OCI-LY7 (cell line): ENCODE measurements around the gene VPS13D. TPM values are rescaled to one million over a fixed set of nuclear protein-coding genes. Genes with fewer than 3 reads are reported as not detected.

Experiments
- BruUV-seq: library from RNA; stranded (reverse); fragments of 400-500 nt; replicated peaks from 2 replicates; lab custom pipeline; 2021; lab: Mats Ljungman, UMichigan
- CTCF ChIA-PET: fragments of 300-600 bp; sonication (Branson Sonifier 250); formaldehyde crosslinking; loops from one replicate; lab custom pipeline; 2022; ENCODE audit warnings: antibody characterized with exemption; ENCODE audit not compliant: unreplicated experiment; lab: Charles Lee
- POLR2A ChIA-PET: fragments of 300-600 bp; sonication (Branson Sonifier 250); formaldehyde crosslinking; loops from one replicate; lab custom pipeline; 2022; ENCODE audit warnings: antibody characterized with exemption; lab: Charles Lee
- DNase-seq: peaks from one replicate; pipeline ENCODE4 v3.0.0-alpha.2; 2015; ENCODE audit warnings: low spot score
- H2AFZ ChIP-seq: fragments of 200-600 bp; sonication (generic), shearing (Covaris generic); 2 replicates; pipeline ENCODE4 v1.6.1; 2014; ENCODE audit warnings: mild to moderate bottlenecking, antibody characterized with exemption, low read length, moderate library complexity
- H3K27ac ChIP-seq: fragments of 200-600 bp; sonication (generic); 2 replicates; pipeline ENCODE4 v1.5.1; 2014; ENCODE audit warnings: mixed run types, low read depth, mild to moderate bottlenecking, moderate library complexity, low read length, inconsistent platforms; ENCODE audit not compliant: poor library complexity, severe bottlenecking
- H3K36me3 ChIP-seq: fragments of 200-600 bp; sonication (generic); 2 replicates; pipeline ENCODE4 v1.6.1; 2014; ENCODE audit warnings: mild to moderate bottlenecking, antibody characterized with exemption, low read length, moderate library complexity, mixed read lengths; ENCODE audit not compliant: insufficient read depth
- H3K4me1 ChIP-seq: fragments of 200-600 bp; sonication (generic); 2 replicates; pipeline ENCODE4 v1.5.1; 2014; ENCODE audit warnings: mild to moderate bottlenecking, low read length; ENCODE audit not compliant: insufficient read depth, poor library complexity, severe bottlenecking
- H3K4me2 ChIP-seq: fragments of 200-600 bp; sonication (generic); 2 replicates; pipeline ENCODE4 v1.6.1; 2014; ENCODE audit warnings: mild to moderate bottlenecking, low read length
- H3K4me3 ChIP-seq: fragments of 200-600 bp; sonication (generic); 2 replicates; pipeline ENCODE4 v1.5.1; 2014; ENCODE audit warnings: mild to moderate bottlenecking, low read depth, low read length; ENCODE audit not compliant: poor library complexity, severe bottlenecking
- H3K79me2 ChIP-seq: fragments of 200-600 bp; sonication (generic); 2 replicates; pipeline ENCODE4 v1.6.1; 2016; ENCODE audit warnings: low read depth, mild to moderate bottlenecking, low read length, moderate library complexity, mixed read lengths; ENCODE audit not compliant: insufficient read depth
- H3K9me2 ChIP-seq: fragments of 200-600 bp; sonication (generic); 2 replicates; pipeline ENCODE4 v1.6.1; 2016; ENCODE audit warnings: mild to moderate bottlenecking, low read length, mixed read lengths; ENCODE audit not compliant: insufficient read depth
- H3K9me3 ChIP-seq: fragments of 200-600 bp; sonication (generic); 2 replicates; pipeline ENCODE4 v1.6.1; 2014; ENCODE audit warnings: mild to moderate bottlenecking, mixed run types, low read length, mixed read lengths
- H4K20me1 ChIP-seq: fragments of 200-600 bp; sonication (generic); 2 replicates; pipeline ENCODE4 v1.6.1; 2014; ENCODE audit warnings: mild to moderate bottlenecking, antibody characterized with exemption, low read length, moderate library complexity, mixed read lengths; ENCODE audit not compliant: insufficient read depth
- EZH2phosphoT487 ChIP-seq: fragments of 200-600 bp; sonication (generic); IDR thresholded peaks from 2 replicates; pipeline ENCODE4 v1.6.1; 2018; ENCODE audit warnings: low read depth, borderline replicate concordance, mild to moderate bottlenecking, mixed run types, antibody characterized with exemption, low read length, moderate library complexity, mixed read lengths
- intact Hi-C: fragments of 100-400 bp; cut with micrococcal nuclease; formaldehyde crosslinking; loops from one replicate; pipeline ENCODE4 v1.10.0; 2022; ENCODE audit not compliant: unreplicated experiment
- total RNA-seq, 2 experiments: library from RNA; depleted of rRNA in 1 of 2; stranded (reverse); fragments of >200 nt in 1 of 2; shearing (Covaris generic) in 1 of 2; gene quantifications; 2 replicates each; pipeline ENCODE4 v1.2.3, GENCODE V29; 2014 to 2022
- TF ChIP-seq, protein P1 (sequence below): fragments of 200-600 bp; sonication (generic); conservative IDR thresholded peaks from 2 replicates; pipeline ENCODE4 v1.5.1; 2014; ENCODE audit warnings: mild to moderate bottlenecking, antibody characterized with exemption, low read length, moderate library complexity, mixed read lengths

VPS13D gene
- total RNA-seq, 2 experiments from 2014 or later = 23.9 to 39.2 TPM

- H3K27ac ChIP-seq = no peak overlapping the region
- H3K4me3 ChIP-seq = no peak overlapping the region
- H3K9me2 ChIP-seq = no peaks in the 10 kb centered on the region
- no peaks in the 10 kb centered on the region for H3K9me3 ChIP-seq
- H3K36me3 ChIP-seq = no peaks in the 10 kb centered on the region
- CTCF ChIA-PET = interaction anchor here (1.0 kb wide), 1 partner anchor 83 kb away, joined by 3 read pairs; no protein-coding TSS in a partner anchor
- intact Hi-C loops = no loop called here
- POLR2A ChIA-PET = no interaction called here
- BruUV-seq = no TSS peak
- no peak overlapping the region for H2AFZ ChIP-seq
- H3K4me1 ChIP-seq = peaks cover 36% of the 10 kb centered on the region
- TF ChIP-seq, protein P1, sequence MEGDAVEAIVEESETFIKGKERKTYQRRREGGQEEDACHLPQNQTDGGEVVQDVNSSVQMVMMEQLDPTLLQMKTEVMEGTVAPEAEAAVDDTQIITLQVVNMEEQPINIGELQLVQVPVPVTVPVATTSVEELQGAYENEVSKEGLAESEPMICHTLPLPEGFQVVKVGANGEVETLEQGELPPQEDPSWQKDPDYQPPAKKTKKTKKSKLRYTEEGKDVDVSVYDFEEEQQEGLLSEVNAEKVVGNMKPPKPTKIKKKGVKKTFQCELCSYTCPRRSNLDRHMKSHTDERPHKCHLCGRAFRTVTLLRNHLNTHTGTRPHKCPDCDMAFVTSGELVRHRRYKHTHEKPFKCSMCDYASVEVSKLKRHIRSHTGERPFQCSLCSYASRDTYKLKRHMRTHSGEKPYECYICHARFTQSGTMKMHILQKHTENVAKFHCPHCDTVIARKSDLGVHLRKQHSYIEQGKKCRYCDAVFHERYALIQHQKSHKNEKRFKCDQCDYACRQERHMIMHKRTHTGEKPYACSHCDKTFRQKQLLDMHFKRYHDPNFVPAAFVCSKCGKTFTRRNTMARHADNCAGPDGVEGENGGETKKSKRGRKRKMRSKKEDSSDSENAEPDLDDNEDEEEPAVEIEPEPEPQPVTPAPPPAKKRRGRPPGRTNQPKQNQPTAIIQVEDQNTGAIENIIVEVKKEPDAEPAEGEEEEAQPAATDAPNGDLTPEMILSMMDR = no peak
- no peak for TF ChIP-seq EZH2phosphoT487
- no peak for DNase-seq
- no peak overlapping the region for H3K4me2 ChIP-seq
- no peaks in the 10 kb centered on the region for H3K79me2 ChIP-seq
- no peaks in the 10 kb centered on the region for H4K20me1 ChIP-seq
Observed at GRCh38 chr1:12206792-12207424, 22.9 kb upstream of the VPS13D start.

- Histone ChIP-seq H3K79me2 (no peaks in the 10 kb centered on the region), H4K20me1 (no peaks in the 10 kb centered on the region), H3K4me1 (peaks cover 36% of the 10 kb centered on the region), H3K4me3 (no peak overlapping the region), H3K36me3 (no peaks in the 10 kb centered on the region), H3K27ac (no peak overlapping the region), H3K9me2 (no peaks in the 10 kb centered on the region), H2AFZ (no peak overlapping the region), H3K9me3 (no peaks in the 10 kb centered on the region), H3K4me2 (no peak overlapping the region)
- TF ChIP-seq, protein P1 = no peak
- TF ChIP-seq EZH2phosphoT487 = no peak
- CTCF ChIA-PET = interaction anchor here (0.5 to 0.6 kb wide), 2 partner anchors 84 to 86 kb away, joined by 3 read pairs; no protein-coding TSS in a partner anchor
- no peak for DNase-seq
- BruUV-seq = no TSS peak
- intact Hi-C loops = no loop called here
- POLR2A ChIA-PET = interaction anchor here (0.8 kb wide), 1 partner anchor 60 kb away, joined by 3 read pairs; no protein-coding TSS in a partner anchor
Observed at GRCh38 chr1:12208271-12208670, 21.6 kb upstream of the VPS13D start.
